Adipocyte (in vitro differentiated cells): ENCODE measurements around the gene CD163L1.
"Not testable (repeated sequence)": the region's sequence is repeated elsewhere in the genome, so short reads cannot be mapped to it uniquely, and the experiment has no call there.

Source experiments
- DNase-seq: peaks from one replicate; pipeline ENCODE4 v3.0.0-alpha.2; 2015; ENCODE audit warnings: low read depth
- H3K27me3 ChIP-seq: replicated peaks from 2 replicates; pipeline ENCODE4 v1.7.0; 2013; ENCODE audit warnings: mild to moderate bottlenecking, low read length, moderate library complexity; ENCODE audit not compliant: control insufficient read depth, insufficient read depth
- H3K36me3 ChIP-seq: 2 replicates; pipeline ENCODE4 v1.7.0; 2013; ENCODE audit warnings: low read length, mild to moderate bottlenecking, moderate library complexity; ENCODE audit not compliant: control insufficient read depth, insufficient read depth, severe bottlenecking
- H3K4me1 ChIP-seq: 2 replicates; pipeline ENCODE4 v1.7.0; 2013; ENCODE audit warnings: mild to moderate bottlenecking, low read length, moderate library complexity; ENCODE audit not compliant: control insufficient read depth, insufficient read depth
- H3K4me3 ChIP-seq: 2 replicates; pipeline ENCODE4 v1.7.0; 2013; ENCODE audit warnings: mild to moderate bottlenecking, low read length, moderate library complexity
- H3K9ac ChIP-seq: 2 replicates; pipeline ENCODE4 v1.7.0; 2013; ENCODE audit warnings: mild to moderate bottlenecking, low read length, moderate library complexity
- H3K9me3 ChIP-seq: 2 replicates; pipeline ENCODE4 v1.7.0; 2013; ENCODE audit warnings: mild to moderate bottlenecking, low read length, moderate library complexity; ENCODE audit not compliant: control insufficient read depth

CD163L1 gene

GRCh38 chr12:7354529-7354928, 89.4 kb downstream of the CD163L1 start:
- no peaks in the 10 kb centered on the region for H3K36me3 ChIP-seq
- no peaks in the 10 kb centered on the region for H3K4me1 ChIP-seq
- H3K27me3 ChIP-seq, result peaks cover 9% of the 10 kb centered on the region
- DNase-seq, result no peak
- no peaks in the 10 kb centered on the region for H3K9me3 ChIP-seq
- no peak overlapping the region for H3K4me3 ChIP-seq
- H3K9ac ChIP-seq, result no peak overlapping the region

GRCh38 chr12:7352661-7353060, 91.3 kb downstream of the CD163L1 start:
- H3K9me3 ChIP-seq, result no peaks in the 10 kb centered on the region
- no peak for DNase-seq

GRCh38 chr12:7351177-7351576, 92.8 kb downstream of the CD163L1 start:
- DNase-seq, result no peak
- Histone ChIP-seq H3K4me3 (no peak overlapping the region), H3K9me3 (no peaks in the 10 kb centered on the region), H3K36me3 (no peaks in the 10 kb centered on the region), H3K9ac (no peak overlapping the region), H3K27me3 (peaks cover 3% of the 10 kb centered on the region), H3K4me1 (peaks cover 3% of the 10 kb centered on the region)

More at GRCh38 chr12:7352661-7353060, 91.3 kb downstream of the CD163L1 start:
- no peak overlapping the region for H3K9ac ChIP-seq
- H3K36me3 ChIP-seq, result no peaks in the 10 kb centered on the region
- peaks cover 3% of the 10 kb centered on the region for H3K27me3 ChIP-seq
- no peak overlapping the region for H3K4me3 ChIP-seq
- no peaks in the 10 kb centered on the region for H3K4me1 ChIP-seq

- no peak for DNase-seq
- peaks cover 9% of the 10 kb centered on the region for H3K9me3 ChIP-seq
These were observed 94.5 kb downstream of the CD163L1 start for GRCh38 chr12:7349418-7349817.

DNA sequence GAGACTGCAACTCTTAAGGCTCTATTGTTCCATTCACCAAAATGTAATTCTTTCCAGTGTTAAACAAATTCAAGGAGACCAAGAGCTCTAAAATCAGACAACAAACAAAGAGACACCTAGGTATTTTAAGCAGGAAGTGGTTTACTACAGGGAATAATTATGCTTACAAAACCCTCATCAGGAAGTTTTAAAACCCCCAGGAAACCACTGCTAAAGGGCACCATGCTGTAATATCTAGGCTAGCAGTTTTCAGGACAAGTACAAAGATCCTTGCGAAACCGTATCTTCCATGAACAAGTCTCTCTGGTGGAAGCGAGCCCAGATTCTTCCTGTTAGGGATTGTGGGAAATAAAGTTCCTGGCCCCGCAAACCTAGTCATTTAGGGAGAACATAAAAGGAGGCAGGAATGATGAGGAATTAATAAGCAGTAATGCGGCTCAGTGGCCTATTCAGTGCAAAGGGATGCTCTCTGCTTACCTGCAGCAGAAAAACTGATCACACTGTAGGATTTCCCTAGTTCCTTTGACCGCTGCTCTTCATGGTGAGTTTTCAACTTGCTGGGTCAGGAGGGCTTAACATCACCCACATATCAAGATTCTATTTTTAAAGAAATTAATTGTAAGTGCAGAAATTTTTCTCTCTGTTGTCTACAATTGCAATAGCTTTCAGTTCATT, 97.3 kb downstream of the CD163L1 start:
- no peak for DNase-seq

More at GRCh38 chr12:7349418-7349817, 94.5 kb downstream of the CD163L1 start:
- H3K4me1 ChIP-seq, result peaks cover 10% of the 10 kb centered on the region
- H3K9ac ChIP-seq, result no peak overlapping the region
- peaks cover 3% of the 10 kb centered on the region for H3K27me3 ChIP-seq
- no peak overlapping the region for H3K4me3 ChIP-seq
- no peaks in the 10 kb centered on the region for H3K36me3 ChIP-seq

GRCh38 chr12:7344833-7345606, 98.9 kb downstream of the CD163L1 start:
- no peak overlapping the region for H3K4me3 ChIP-seq
- peaks cover 25% of the 10 kb centered on the region for H3K9me3 ChIP-seq
- no peaks in the 10 kb centered on the region for H3K27me3 ChIP-seq
- DNase-seq, result no peak
- peaks cover 10% of the 10 kb centered on the region for H3K4me1 ChIP-seq
- H3K9ac ChIP-seq, result no peak overlapping the region
- no peaks in the 10 kb centered on the region for H3K36me3 ChIP-seq

More for the DNA sequence above, 97.3 kb downstream of the CD163L1 start:
- H3K27me3 ChIP-seq, result peaks cover 3% of the 10 kb centered on the region
- no peak overlapping the region for H3K4me3 ChIP-seq
- H3K9ac ChIP-seq, result no peak overlapping the region
- peaks cover 25% of the 10 kb centered on the region for H3K9me3 ChIP-seq
- H3K4me1 ChIP-seq, result peaks cover 10% of the 10 kb centered on the region
- no peaks in the 10 kb centered on the region for H3K36me3 ChIP-seq

- Histone ChIP-seq H3K9me3 (peaks cover 18% of the 10 kb centered on the region), H3K9ac (no peak overlapping the region), H3K4me3 (no peak overlapping the region), H3K4me1 (no peaks in the 10 kb centered on the region), H3K36me3 (no peaks in the 10 kb centered on the region), H3K27me3 (no peaks in the 10 kb centered on the region)
- DNase-seq, result no peak
These were observed 104.3 kb downstream of the CD163L1 start for GRCh38 chr12:7339675-7340074.

- H3K27me3 ChIP-seq, H3K4me3 ChIP-seq, H3K4me1 ChIP-seq, H3K36me3 ChIP-seq, H3K9me3 ChIP-seq, H3K9ac ChIP-seq, DNase-seq: not testable (repeated sequence)
These were observed 106.2 kb downstream of the CD163L1 start for GRCh38 chr12:7337790-7338189.

GRCh38 chr12:7327918-7328317, 116.0 kb downstream of the CD163L1 start:
- Histone ChIP-seq H3K4me1 (no peaks in the 10 kb centered on the region), H3K9ac (no peak overlapping the region), H3K36me3 (no peaks in the 10 kb centered on the region), H3K27me3 (no peaks in the 10 kb centered on the region), H3K4me3 (no peak overlapping the region), H3K9me3 (no peaks in the 10 kb centered on the region)
- no peak for DNase-seq

- no peak overlapping the region for H3K9ac ChIP-seq
- DNase-seq, result no peak
- H3K9me3 ChIP-seq, result no peaks in the 10 kb centered on the region
- H3K4me3 ChIP-seq, result no peak overlapping the region
- no peaks in the 10 kb centered on the region for H3K4me1 ChIP-seq
- H3K27me3 ChIP-seq, result no peaks in the 10 kb centered on the region
- H3K36me3 ChIP-seq, result no peaks in the 10 kb centered on the region
These were observed 119.8 kb downstream of the CD163L1 start for GRCh38 chr12:7324176-7324575.

GRCh38 chr12:7322599-7322998, 121.4 kb downstream of the CD163L1 start:
- Histone ChIP-seq H3K4me1 (no peaks in the 10 kb centered on the region), H3K9ac (no peak overlapping the region)
- DNase-seq, result no peak

More at GRCh38 chr12:7322599-7322998, 121.4 kb downstream of the CD163L1 start:
- H3K36me3 ChIP-seq, result no peaks in the 10 kb centered on the region
- H3K27me3 ChIP-seq, result no peaks in the 10 kb centered on the region
- no peaks in the 10 kb centered on the region for H3K9me3 ChIP-seq
- no peak overlapping the region for H3K4me3 ChIP-seq
